ENCODE measurements around the gene RNF157. TPM values are rescaled to one million over a fixed set of nuclear protein-coding genes. Genes with fewer than 3 reads are reported as not detected.

Gene RNF157
- total RNA-seq, 1 donor from 2014 or later, result 43.5 TPM

GRCh38 chr17:76151896-76152454, 88.3 kb downstream of the RNF157 start:
- Mint-ChIP-seq H3K4me1 (ENCODE audit: low read depth) (peaks cover 2% of the 10 kb centered on the region), H3K36me3 (ENCODE audit: insufficient read depth) (peaks cover 5% of the 10 kb centered on the region), H3K27ac (no peak overlapping the region), H3K4me3 (ENCODE audit: low read depth) (no peak overlapping the region), H3K27me3 (no peaks in the 10 kb centered on the region), H3K9me3 (ENCODE audit: low read depth) (no peaks in the 10 kb centered on the region)
- DNase-seq (ENCODE audit: low spot score, unreplicated experiment), result no peak
- TF ChIP-seq, protein P1, sequence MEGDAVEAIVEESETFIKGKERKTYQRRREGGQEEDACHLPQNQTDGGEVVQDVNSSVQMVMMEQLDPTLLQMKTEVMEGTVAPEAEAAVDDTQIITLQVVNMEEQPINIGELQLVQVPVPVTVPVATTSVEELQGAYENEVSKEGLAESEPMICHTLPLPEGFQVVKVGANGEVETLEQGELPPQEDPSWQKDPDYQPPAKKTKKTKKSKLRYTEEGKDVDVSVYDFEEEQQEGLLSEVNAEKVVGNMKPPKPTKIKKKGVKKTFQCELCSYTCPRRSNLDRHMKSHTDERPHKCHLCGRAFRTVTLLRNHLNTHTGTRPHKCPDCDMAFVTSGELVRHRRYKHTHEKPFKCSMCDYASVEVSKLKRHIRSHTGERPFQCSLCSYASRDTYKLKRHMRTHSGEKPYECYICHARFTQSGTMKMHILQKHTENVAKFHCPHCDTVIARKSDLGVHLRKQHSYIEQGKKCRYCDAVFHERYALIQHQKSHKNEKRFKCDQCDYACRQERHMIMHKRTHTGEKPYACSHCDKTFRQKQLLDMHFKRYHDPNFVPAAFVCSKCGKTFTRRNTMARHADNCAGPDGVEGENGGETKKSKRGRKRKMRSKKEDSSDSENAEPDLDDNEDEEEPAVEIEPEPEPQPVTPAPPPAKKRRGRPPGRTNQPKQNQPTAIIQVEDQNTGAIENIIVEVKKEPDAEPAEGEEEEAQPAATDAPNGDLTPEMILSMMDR (IDR thresholded peaks at IDR 0.05; ENCODE audit: unreplicated experiment), result no peak

- no peak overlapping the region for H3K4me3 Mint-ChIP-seq (ENCODE audit: low read depth)
- no peak for DNase-seq (ENCODE audit: low spot score, unreplicated experiment)
- H3K9me3 Mint-ChIP-seq (ENCODE audit: low read depth), result no peaks in the 10 kb centered on the region
- no peaks in the 10 kb centered on the region for H3K27me3 Mint-ChIP-seq
- peaks cover 2% of the 10 kb centered on the region for H3K4me1 Mint-ChIP-seq (ENCODE audit: low read depth)
- H3K36me3 Mint-ChIP-seq (ENCODE audit: insufficient read depth), result peaks cover 4% of the 10 kb centered on the region
- no peak overlapping the region for H3K27ac Mint-ChIP-seq
- TF ChIP-seq, protein P1 (IDR thresholded peaks at IDR 0.05; ENCODE audit: unreplicated experiment), result no peak
These were observed 89.3 kb downstream of the RNF157 start for GRCh38 chr17:76150712-76151622.

DNA sequence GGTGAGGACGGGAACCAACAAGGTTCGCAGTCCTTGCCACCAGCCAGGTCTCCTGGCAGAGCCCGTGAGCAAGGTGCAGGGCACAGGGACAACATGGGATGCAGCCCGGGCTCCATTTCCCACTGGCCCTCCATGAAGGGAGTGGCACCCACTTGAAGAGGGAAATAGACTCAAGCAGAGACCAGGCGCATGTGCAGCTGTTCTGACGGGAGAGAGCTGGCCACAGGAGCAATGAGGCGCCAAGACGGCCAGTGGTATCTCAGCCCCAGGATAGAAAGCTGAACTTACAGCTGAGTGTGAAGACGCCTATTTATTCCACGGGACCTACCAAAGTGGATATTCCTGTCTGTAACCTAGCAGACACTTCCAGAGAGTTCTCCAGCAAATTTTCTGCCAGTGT, 91.1 kb downstream of the RNF157 start:
- TF ChIP-seq, protein P1 (IDR thresholded peaks at IDR 0.05; ENCODE audit: unreplicated experiment), result no peak
- Mint-ChIP-seq H3K27ac (peak overlapping the region; percentile 45), H3K9me3 (ENCODE audit: low read depth) (no peaks in the 10 kb centered on the region), H3K36me3 (ENCODE audit: insufficient read depth) (peaks cover 6% of the 10 kb centered on the region), H3K27me3 (no peaks in the 10 kb centered on the region), H3K4me3 (ENCODE audit: low read depth) (no peak overlapping the region), H3K4me1 (ENCODE audit: low read depth) (peaks cover 2% of the 10 kb centered on the region)
- no peak for DNase-seq (ENCODE audit: low spot score, unreplicated experiment)

GRCh38 chr17:76148015-76148326, 92.3 kb downstream of the RNF157 start:
- TF ChIP-seq, protein P1 (IDR thresholded peaks at IDR 0.05; ENCODE audit: unreplicated experiment), result no peak
- DNase-seq (ENCODE audit: low spot score, unreplicated experiment), result no peak
- Mint-ChIP-seq H3K27ac (no peak overlapping the region), H3K9me3 (ENCODE audit: low read depth) (no peaks in the 10 kb centered on the region), H3K36me3 (ENCODE audit: insufficient read depth) (peaks cover 6% of the 10 kb centered on the region), H3K4me1 (ENCODE audit: low read depth) (peaks cover 4% of the 10 kb centered on the region), H3K4me3 (ENCODE audit: low read depth) (no peak overlapping the region), H3K27me3 (no peaks in the 10 kb centered on the region)

- H3K9me3 Mint-ChIP-seq (ENCODE audit: low read depth), result no peaks in the 10 kb centered on the region
- H3K27ac Mint-ChIP-seq, result no peak overlapping the region
- H3K36me3 Mint-ChIP-seq (ENCODE audit: insufficient read depth), result peaks cover 5% of the 10 kb centered on the region
- H3K4me1 Mint-ChIP-seq (ENCODE audit: low read depth), result peaks cover 6% of the 10 kb centered on the region
- TF ChIP-seq, protein P1 (IDR thresholded peaks at IDR 0.05; ENCODE audit: unreplicated experiment), result peak; percentile 65
- peaks cover 4% of the 10 kb centered on the region for H3K27me3 Mint-ChIP-seq
- no peak for DNase-seq (ENCODE audit: low spot score, unreplicated experiment)
- no peak overlapping the region for H3K4me3 Mint-ChIP-seq (ENCODE audit: low read depth)
These were observed 92.9 kb downstream of the RNF157 start for GRCh38 chr17:76147211-76148014.
